DOHH2 (cell line): ENCODE measurements around the gene TNS1.

Source experiments
- EZH2phosphoT487 ChIP-seq: fragments of 200-600 bp; sonication (generic); IDR thresholded peaks from 2 replicates; pipeline ENCODE4 v1.6.1; 2017; ENCODE audit warnings: borderline replicate concordance, mild to moderate bottlenecking, antibody characterized with exemption, low read length, moderate library complexity, mixed read lengths
- TF ChIP-seq, protein P1 (sequence below): fragments of 200-600 bp; sonication (generic); IDR thresholded peaks from one replicate; pipeline ENCODE4 v1.5.1; 2014; ENCODE audit warnings: antibody characterized with exemption, mild to moderate bottlenecking, low read depth, low read length; ENCODE audit not compliant: poor library complexity, severe bottlenecking

- TF ChIP-seq, protein P1, sequence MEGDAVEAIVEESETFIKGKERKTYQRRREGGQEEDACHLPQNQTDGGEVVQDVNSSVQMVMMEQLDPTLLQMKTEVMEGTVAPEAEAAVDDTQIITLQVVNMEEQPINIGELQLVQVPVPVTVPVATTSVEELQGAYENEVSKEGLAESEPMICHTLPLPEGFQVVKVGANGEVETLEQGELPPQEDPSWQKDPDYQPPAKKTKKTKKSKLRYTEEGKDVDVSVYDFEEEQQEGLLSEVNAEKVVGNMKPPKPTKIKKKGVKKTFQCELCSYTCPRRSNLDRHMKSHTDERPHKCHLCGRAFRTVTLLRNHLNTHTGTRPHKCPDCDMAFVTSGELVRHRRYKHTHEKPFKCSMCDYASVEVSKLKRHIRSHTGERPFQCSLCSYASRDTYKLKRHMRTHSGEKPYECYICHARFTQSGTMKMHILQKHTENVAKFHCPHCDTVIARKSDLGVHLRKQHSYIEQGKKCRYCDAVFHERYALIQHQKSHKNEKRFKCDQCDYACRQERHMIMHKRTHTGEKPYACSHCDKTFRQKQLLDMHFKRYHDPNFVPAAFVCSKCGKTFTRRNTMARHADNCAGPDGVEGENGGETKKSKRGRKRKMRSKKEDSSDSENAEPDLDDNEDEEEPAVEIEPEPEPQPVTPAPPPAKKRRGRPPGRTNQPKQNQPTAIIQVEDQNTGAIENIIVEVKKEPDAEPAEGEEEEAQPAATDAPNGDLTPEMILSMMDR, result no peak
- TF ChIP-seq EZH2phosphoT487, result no peak
Measured at GRCh38 chr2:217922101-217923006, 80.4 kb downstream of the TNS1 start.
